Measurements from ENCODE around the gene PDLIM4.

PDLIM4 gene

GRCh38 chr5:132279801-132280200 is 22.3 kb downstream of the PDLIM4 start:
- Histone ChIP-seq H3K9me3 (ENCODE audit: control insufficient read depth, insufficient read depth, low read length) (no peaks in the 10 kb centered on the region), H3K36me3 (ENCODE audit: control insufficient read depth, low read length) (no peaks in the 10 kb centered on the region), H3F3A (ENCODE audit: control insufficient read depth, insufficient read depth) (no peaks in the 10 kb centered on the region), H3K27ac (ENCODE audit: low read depth, low read length) (no peak overlapping the region), H3K4me3 (ENCODE audit: low read length) (no peak overlapping the region), H3K27me3 (ENCODE audit: control insufficient read depth, low read length) (peaks cover 8% of the 10 kb centered on the region; the same call in 1 of the 2 replicates), H3K9me2 (replicated peaks; ENCODE audit: control insufficient read depth, low read length) (no peaks in the 10 kb centered on the region), H3K79me2 (ENCODE audit: control insufficient read depth, low read length) (no peaks in the 10 kb centered on the region), H4K20me1 (ENCODE audit: control insufficient read depth, insufficient read depth, low read depth, low read length) (no peaks in the 10 kb centered on the region), H3K4me1 (ENCODE audit: control insufficient read depth, low read length) (no peaks in the 10 kb centered on the region), H3K4me2 (ENCODE audit: low read length) (no peak overlapping the region)
- TF ChIP-seq CTCF (IDR thresholded peaks at IDR 0.05; ENCODE audit: low read depth, low read length, poor library complexity, severe bottlenecking): no peak
- no peak for TF ChIP-seq EZH2phosphoT487 (IDR thresholded peaks at IDR 0.05; ENCODE audit: borderline replicate concordance, low read length)

GRCh38 chr5:132280371-132281240 is 23.1 kb downstream of the PDLIM4 start:
- no peaks in the 10 kb centered on the region for H3K9me2 ChIP-seq (replicated peaks; ENCODE audit: control insufficient read depth, low read length)
- H3K27ac ChIP-seq (ENCODE audit: low read depth, low read length): no peak overlapping the region
- no peaks in the 10 kb centered on the region for H3K79me2 ChIP-seq (ENCODE audit: control insufficient read depth, low read length)
- H3K27me3 ChIP-seq (ENCODE audit: control insufficient read depth, low read length): peaks cover 8% of the 10 kb centered on the region; the same call in 1 of the 2 replicates
- no peak overlapping the region for H3K4me2 ChIP-seq (ENCODE audit: low read length)
- H3F3A ChIP-seq (ENCODE audit: control insufficient read depth, insufficient read depth): no peaks in the 10 kb centered on the region
- no peaks in the 10 kb centered on the region for H4K20me1 ChIP-seq (ENCODE audit: control insufficient read depth, insufficient read depth, low read depth, low read length)
- H3K4me3 ChIP-seq (ENCODE audit: low read length): no peak overlapping the region
- H3K36me3 ChIP-seq (ENCODE audit: control insufficient read depth, low read length): no peaks in the 10 kb centered on the region
- H3K9me3 ChIP-seq (ENCODE audit: control insufficient read depth, insufficient read depth, low read length): no peaks in the 10 kb centered on the region
- no peaks in the 10 kb centered on the region for H3K4me1 ChIP-seq (ENCODE audit: control insufficient read depth, low read length)
- no peak for TF ChIP-seq CTCF (IDR thresholded peaks at IDR 0.05; ENCODE audit: low read depth, low read length, poor library complexity, severe bottlenecking)
- TF ChIP-seq EZH2phosphoT487 (IDR thresholded peaks at IDR 0.05; ENCODE audit: borderline replicate concordance, low read length): no peak

- H3F3A ChIP-seq (ENCODE audit: control insufficient read depth, insufficient read depth): no peaks in the 10 kb centered on the region
- H3K4me3 ChIP-seq (ENCODE audit: low read length): no peak overlapping the region
- H3K36me3 ChIP-seq (ENCODE audit: control insufficient read depth, low read length): no peaks in the 10 kb centered on the region
- H4K20me1 ChIP-seq (ENCODE audit: control insufficient read depth, insufficient read depth, low read depth, low read length): no peaks in the 10 kb centered on the region
- no peaks in the 10 kb centered on the region for H3K4me1 ChIP-seq (ENCODE audit: control insufficient read depth, low read length)
- TF ChIP-seq EZH2phosphoT487 (IDR thresholded peaks at IDR 0.05; ENCODE audit: borderline replicate concordance, low read length) (no peak), CTCF (IDR thresholded peaks at IDR 0.05; ENCODE audit: low read depth, low read length, poor library complexity, severe bottlenecking) (no peak)
- H3K9me2 ChIP-seq (replicated peaks; ENCODE audit: control insufficient read depth, low read length): no peaks in the 10 kb centered on the region
- H3K79me2 ChIP-seq (ENCODE audit: control insufficient read depth, low read length): no peaks in the 10 kb centered on the region
- no peaks in the 10 kb centered on the region for H3K9me3 ChIP-seq (ENCODE audit: control insufficient read depth, insufficient read depth, low read length)
- H3K4me2 ChIP-seq (ENCODE audit: low read length): no peak overlapping the region
- no peak overlapping the region for H3K27ac ChIP-seq (ENCODE audit: low read depth, low read length)
- peaks cover 8% of the 10 kb centered on the region; the same call in 1 of the 2 replicates for H3K27me3 ChIP-seq (ENCODE audit: control insufficient read depth, low read length)
Observed at GRCh38 chr5:132281856-132282614, 24.5 kb downstream of the PDLIM4 start.
